Activated CD8-positive, alpha-beta T cell treated with anti-CD3 and anti-CD28 coated beads for 36 hours (primary cell): Measurements from ENCODE around the gene EYS. TPM values are rescaled to one million over a fixed set of nuclear protein-coding genes. Genes with fewer than 3 reads are reported as not detected.

ENCODE experiments used
- ATAC-seq: fragments of 200-7000 bp; cut with Tn5 transposase; one replicate; pipeline ENCODE4 v1.10.0; 2021; ENCODE audit warnings: mild to moderate bottlenecking, moderate library complexity
- CTCF ChIA-PET: fragments of 350-600 bp; sonication (Branson Sonifier 250); formaldehyde crosslinking; loops from one replicate; lab custom pipeline; 2021; ENCODE audit warnings: antibody characterized with exemption; lab: Charles Lee
- POLR2A ChIA-PET: fragments of 350-600 bp; sonication (Branson Sonifier 250); formaldehyde crosslinking; loops from one replicate; lab custom pipeline; 2021; ENCODE audit warnings: antibody characterized with exemption; lab: Charles Lee
- DNase-seq: peaks from one replicate; pipeline ENCODE4 v3.0.0-alpha.2; 2020
- H3K27ac Mint-ChIP-seq: one replicate; pipeline ENCODE4 v1.8.0; 2021; ENCODE audit warnings: mild to moderate bottlenecking, mixed read lengths
- H3K27me3 Mint-ChIP-seq: one replicate; pipeline ENCODE4 v1.8.0; 2021; ENCODE audit warnings: mixed read lengths
- H3K36me3 Mint-ChIP-seq: one replicate; pipeline ENCODE4 v1.8.0; 2021; ENCODE audit warnings: low read depth, mixed read lengths
- H3K4me1 Mint-ChIP-seq: one replicate; pipeline ENCODE4 v1.8.0; 2021; ENCODE audit warnings: low read depth, mixed read lengths
- H3K4me3 Mint-ChIP-seq: one replicate; pipeline ENCODE4 v1.8.0; 2021; ENCODE audit warnings: mild to moderate bottlenecking, moderate library complexity, mixed read lengths
- H3K9me3 Mint-ChIP-seq: one replicate; pipeline ENCODE4 v1.8.0; 2021; ENCODE audit warnings: mixed read lengths
- intact Hi-C: fragments of 100-400 bp; cut with micrococcal nuclease; formaldehyde crosslinking; loops from one replicate; pipeline ENCODE4 v1.10.0; 2022
- total RNA-seq, 2 experiments: library from RNA; stranded (reverse); gene quantifications; one replicate each; pipeline ENCODE4 v1.2.3, GENCODE V29; 2021
- TF ChIP-seq, protein P1 (sequence below): fragments of 200-600 bp; IDR thresholded peaks from one replicate; pipeline ENCODE4 v1.8.0; 2022; ENCODE audit warnings: antibody characterized with exemption, mild to moderate bottlenecking

The EYS gene
- total RNA-seq, 2 experiments from 2014 or later, result not detected

DNA sequence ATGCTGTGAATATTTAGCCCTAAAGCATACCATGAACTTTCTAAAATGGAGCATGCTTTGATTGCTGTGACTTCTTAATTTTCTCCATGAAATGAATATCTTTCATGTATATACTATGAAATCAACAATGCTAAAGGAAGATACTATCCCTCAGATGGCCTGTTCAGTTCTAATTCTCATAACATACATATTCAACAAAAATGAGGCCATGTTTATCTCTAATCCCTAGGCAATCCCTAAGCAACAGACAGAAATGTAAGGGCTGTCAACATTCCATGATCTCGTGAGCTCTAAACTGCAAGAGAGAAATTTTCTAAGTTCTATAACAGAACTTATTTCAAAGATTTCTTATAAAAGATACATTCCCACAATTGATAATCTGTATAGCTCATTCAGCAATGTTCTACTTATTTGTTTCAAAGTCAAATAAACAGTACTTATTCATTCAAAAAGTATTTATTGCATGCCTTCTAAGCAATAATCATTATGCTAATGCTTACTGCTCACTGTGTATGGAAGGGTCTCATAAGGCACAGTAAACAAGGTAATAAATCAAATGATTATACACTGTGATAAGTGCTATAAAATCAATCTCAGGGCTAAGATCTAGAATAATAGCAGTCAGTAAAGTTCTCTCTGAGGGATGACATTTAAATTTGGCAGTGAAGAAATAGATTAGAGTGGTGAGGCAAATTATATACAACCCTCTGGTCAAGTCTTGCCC is 1578.6 kb downstream of the EYS start:
- H3K27me3 Mint-ChIP-seq, result no peaks in the 10 kb centered on the region
- H3K4me1 Mint-ChIP-seq, result no peaks in the 10 kb centered on the region
- DNase-seq (no peak), ATAC-seq (no peak)
- TF ChIP-seq, protein P1, sequence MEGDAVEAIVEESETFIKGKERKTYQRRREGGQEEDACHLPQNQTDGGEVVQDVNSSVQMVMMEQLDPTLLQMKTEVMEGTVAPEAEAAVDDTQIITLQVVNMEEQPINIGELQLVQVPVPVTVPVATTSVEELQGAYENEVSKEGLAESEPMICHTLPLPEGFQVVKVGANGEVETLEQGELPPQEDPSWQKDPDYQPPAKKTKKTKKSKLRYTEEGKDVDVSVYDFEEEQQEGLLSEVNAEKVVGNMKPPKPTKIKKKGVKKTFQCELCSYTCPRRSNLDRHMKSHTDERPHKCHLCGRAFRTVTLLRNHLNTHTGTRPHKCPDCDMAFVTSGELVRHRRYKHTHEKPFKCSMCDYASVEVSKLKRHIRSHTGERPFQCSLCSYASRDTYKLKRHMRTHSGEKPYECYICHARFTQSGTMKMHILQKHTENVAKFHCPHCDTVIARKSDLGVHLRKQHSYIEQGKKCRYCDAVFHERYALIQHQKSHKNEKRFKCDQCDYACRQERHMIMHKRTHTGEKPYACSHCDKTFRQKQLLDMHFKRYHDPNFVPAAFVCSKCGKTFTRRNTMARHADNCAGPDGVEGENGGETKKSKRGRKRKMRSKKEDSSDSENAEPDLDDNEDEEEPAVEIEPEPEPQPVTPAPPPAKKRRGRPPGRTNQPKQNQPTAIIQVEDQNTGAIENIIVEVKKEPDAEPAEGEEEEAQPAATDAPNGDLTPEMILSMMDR, result no peak
- POLR2A ChIA-PET, result no interaction called here
- no peak overlapping the region for H3K4me3 Mint-ChIP-seq
- no peak overlapping the region for H3K27ac Mint-ChIP-seq
- CTCF ChIA-PET, result no interaction called here
- no peaks in the 10 kb centered on the region for H3K36me3 Mint-ChIP-seq
- peaks cover 4% of the 10 kb centered on the region for H3K9me3 Mint-ChIP-seq
- intact Hi-C loops, result no loop called here

DNA sequence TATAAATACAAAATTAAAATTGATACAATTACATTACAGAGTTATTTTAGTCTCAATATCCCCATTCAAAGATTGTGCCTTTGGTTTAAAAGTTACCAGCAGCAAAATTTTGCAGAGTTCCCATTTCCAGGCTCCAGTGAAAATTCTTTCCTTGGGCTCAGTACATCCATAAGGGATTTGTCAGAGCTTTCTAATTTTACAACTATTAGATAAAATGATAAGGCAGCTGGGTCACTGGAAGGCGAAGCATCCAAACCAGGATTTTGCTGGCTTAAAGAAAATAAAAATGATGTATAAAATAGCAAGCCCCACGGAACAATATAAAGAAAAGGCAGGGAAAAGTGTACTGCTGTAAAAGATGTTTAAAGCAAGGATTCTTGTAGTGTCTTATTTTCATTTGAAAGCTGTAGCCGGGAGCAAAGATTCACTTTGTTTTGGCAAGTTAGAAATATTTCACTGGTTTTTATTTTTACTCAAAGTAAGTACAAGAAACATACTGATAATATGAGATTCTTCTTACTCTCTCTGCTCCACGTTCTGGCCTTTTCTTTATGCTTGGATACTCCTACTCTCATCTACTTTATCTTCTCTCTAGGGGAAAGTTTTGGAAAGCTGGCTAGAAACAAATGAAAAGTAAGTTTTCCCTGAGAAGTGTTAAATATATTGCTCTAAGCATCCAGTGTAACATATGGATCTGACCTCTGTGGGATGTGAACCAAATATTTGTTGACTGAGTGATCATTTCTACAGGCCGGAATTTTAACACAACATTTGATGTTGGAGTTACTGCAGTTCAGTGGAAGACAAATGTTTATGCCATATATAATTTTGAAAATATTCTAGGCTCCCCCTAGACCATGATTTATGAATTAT is 1583.0 kb downstream of the EYS start:
- no peaks in the 10 kb centered on the region for H3K27me3 Mint-ChIP-seq
- intact Hi-C loops, result no loop called here
- H3K27ac Mint-ChIP-seq, result no peak overlapping the region
- no peaks in the 10 kb centered on the region for H3K4me1 Mint-ChIP-seq
- DNase-seq, result no peak
- no peak overlapping the region for H3K4me3 Mint-ChIP-seq
- peaks cover 2% of the 10 kb centered on the region for H3K9me3 Mint-ChIP-seq
- ChIA-PET POLR2A (no interaction called here), CTCF (no interaction called here)
- ATAC-seq, result no peak
- TF ChIP-seq, protein P1, result no peak
- no peaks in the 10 kb centered on the region for H3K36me3 Mint-ChIP-seq

DNA sequence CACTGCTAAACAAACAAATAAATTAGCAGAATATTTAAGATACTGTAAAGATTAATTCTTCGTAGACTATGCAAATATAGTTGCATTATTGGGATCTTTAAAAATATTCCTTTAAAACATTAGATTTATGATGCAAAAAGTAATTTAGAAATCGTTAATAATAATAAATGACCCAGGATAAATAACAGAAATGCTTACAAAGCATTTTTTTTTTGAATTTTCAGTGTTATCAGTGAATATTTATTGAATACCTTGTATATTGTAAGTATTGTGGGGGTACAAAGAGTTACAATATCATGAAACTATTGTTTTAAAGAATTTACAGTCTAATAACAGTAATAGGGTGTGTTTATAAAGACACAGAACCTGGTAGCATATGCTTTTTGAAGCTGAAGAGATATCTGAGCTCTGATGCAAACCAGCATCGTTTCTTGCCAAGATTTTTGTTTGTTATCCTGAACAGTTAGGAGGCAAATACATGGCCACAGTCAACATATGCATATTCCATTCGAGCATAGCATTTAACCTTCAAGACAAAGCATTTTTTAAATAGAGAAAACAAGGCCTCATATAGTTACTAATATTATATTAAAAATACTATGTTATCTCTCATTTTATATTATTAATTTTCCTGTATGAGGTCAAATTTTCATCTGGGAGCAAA is 1584.2 kb downstream of the EYS start:
- Mint-ChIP-seq H3K27ac (no peak overlapping the region), H3K4me1 (no peaks in the 10 kb centered on the region), H3K36me3 (no peaks in the 10 kb centered on the region), H3K27me3 (no peaks in the 10 kb centered on the region), H3K9me3 (peaks cover 5% of the 10 kb centered on the region), H3K4me3 (no peak overlapping the region)
- ChIA-PET POLR2A (no interaction called here), CTCF (no interaction called here)
- TF ChIP-seq, protein P1, result no peak
- DNase-seq, result no peak
- ATAC-seq, result no peak
- intact Hi-C loops, result no loop called here

DNA sequence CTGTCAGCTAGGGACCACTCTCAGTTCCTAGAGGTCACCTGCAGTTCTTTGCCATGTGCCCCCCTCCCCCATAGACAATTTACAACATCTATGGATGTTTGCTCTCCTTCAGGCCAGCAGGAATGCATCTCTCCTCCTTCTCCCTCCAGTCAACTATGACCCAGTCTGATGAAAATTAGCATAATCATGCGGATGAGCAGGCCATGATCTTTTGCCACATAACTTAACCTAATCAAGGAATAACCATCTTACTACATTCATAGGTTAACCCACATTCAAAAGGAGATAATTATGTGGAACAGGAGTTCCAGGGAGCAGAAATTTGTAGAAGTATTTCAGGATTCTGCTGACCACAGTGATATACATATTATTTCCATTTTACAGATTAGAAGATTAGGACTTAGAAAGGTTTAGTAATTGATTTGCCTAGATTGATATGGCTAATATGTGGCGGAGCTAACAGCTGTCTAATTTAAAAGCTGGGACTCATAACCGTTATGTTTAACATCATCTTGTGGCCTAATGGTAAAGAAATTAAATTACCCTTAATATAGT is 1585.9 kb downstream of the EYS start:
- no peaks in the 10 kb centered on the region for H3K36me3 Mint-ChIP-seq
- no peak for DNase-seq
- H3K27me3 Mint-ChIP-seq, result no peaks in the 10 kb centered on the region
- no peaks in the 10 kb centered on the region for H3K4me1 Mint-ChIP-seq
- CTCF ChIA-PET, result no interaction called here
- no peak overlapping the region for H3K27ac Mint-ChIP-seq
- H3K9me3 Mint-ChIP-seq, result peaks cover 13% of the 10 kb centered on the region
- TF ChIP-seq, protein P1, result no peak
- POLR2A ChIA-PET, result no interaction called here
- intact Hi-C loops, result no loop called here
- no peak overlapping the region for H3K4me3 Mint-ChIP-seq
- no peak for ATAC-seq
